Nephron (organoid): Measurements from ENCODE around the gene MBOAT1.

Experiments used
- H3K27ac Mint-ChIP-seq, 3 experiments: 2 replicates each; pipeline ENCODE4 v1.8.0; 2020; ENCODE audit warnings: mixed read lengths in 3 of 3, mild to moderate bottlenecking in 2 of 3, moderate library complexity in 1 of 3
- H3K27me3 Mint-ChIP-seq: 2 replicates; pipeline ENCODE4 v1.8.0; 2021; ENCODE audit warnings: low read depth, mild to moderate bottlenecking, moderate library complexity, mixed read lengths
- H3K36me3 Mint-ChIP-seq: 2 replicates; pipeline ENCODE4 v1.8.0; 2020; ENCODE audit warnings: low read depth, mixed read lengths
- H3K4me1 Mint-ChIP-seq: 2 replicates; pipeline ENCODE4 v1.8.0; 2020; ENCODE audit warnings: mixed read lengths
- H3K4me3 Mint-ChIP-seq, 3 experiments: 2 replicates each; pipeline ENCODE4 v1.8.0; 2020; ENCODE audit warnings: mild to moderate bottlenecking in 3 of 3, mixed read lengths in 3 of 3, moderate library complexity in 2 of 3
- H3K9me3 Mint-ChIP-seq: 2 replicates; pipeline ENCODE4 v1.8.0; 2020; ENCODE audit warnings: mixed read lengths
- CTCF ChIP-seq, 3 experiments: fragments of 200-600 bp; sonication (generic); IDR thresholded peaks; one replicate each; pipeline ENCODE4 v1.5.0; 2021; ENCODE audit warnings: antibody characterized with exemption in 3 of 3; ENCODE audit not compliant: unreplicated experiment in 3 of 3

MBOAT1 gene

DNA sequence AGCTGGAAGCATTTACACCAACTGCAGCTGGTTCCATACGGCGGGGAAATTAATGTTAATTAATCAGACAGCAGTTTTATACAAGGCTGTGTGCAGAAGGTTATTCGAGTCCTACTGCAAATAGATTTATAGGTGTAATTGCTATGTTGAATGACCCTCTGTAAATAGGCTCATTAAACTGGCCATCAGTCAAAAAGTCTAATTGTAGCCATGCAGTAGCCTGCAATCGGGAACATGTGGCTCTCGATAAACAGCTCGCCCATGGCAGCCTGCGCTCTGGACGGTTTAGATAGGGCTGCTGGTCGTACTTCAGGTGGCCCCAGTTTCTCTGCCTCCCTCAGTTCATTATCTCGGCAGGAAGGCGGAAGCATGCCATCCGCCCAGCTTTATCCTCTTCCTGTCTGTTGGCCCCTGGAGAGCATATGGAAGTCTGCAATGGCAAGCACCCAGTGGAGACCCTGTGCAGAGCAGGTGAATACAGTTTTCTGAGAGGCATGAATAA, 143.2 kb downstream of the MBOAT1 start:
- no peak overlapping the region for H3K4me3 Mint-ChIP-seq
- peaks cover 4% of the 10 kb centered on the region for H3K27me3 Mint-ChIP-seq
- peaks cover 20% of the 10 kb centered on the region for H3K9me3 Mint-ChIP-seq
- H3K36me3 Mint-ChIP-seq = peaks cover 5% of the 10 kb centered on the region
- no peaks in the 10 kb centered on the region for H3K4me1 Mint-ChIP-seq
- H3K27ac Mint-ChIP-seq = no peak overlapping the region
- no peak for TF ChIP-seq CTCF (IDR thresholded peaks at IDR 0.05; ENCODE audit: unreplicated experiment in 3 of 3)

DNA sequence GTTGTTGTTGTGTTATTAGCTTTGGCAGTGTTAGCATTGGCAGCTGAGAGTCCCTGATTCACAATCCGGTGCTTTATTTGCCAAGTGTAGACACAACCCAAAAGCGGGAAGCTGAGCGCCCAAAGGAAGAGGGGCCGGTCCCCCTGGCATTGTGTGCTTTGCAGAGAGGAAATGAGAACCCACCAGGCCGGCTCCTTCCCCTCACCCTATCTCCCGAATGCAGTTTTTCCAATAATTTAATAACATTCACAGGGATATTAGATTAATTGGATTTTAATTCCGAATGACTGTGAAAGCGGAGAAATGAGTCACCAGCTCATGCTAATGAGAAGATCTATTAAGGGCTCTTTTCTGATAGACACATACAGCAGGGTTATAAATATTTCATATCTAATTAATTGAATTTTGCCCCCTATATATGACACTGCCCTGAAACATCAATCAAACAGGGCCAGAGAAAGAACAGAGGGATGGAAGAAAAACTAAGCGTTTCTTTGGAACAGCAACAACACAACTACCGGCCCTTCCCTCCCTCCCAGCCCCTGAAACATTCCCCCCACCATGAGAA, 143.8 kb downstream of the MBOAT1 start:
- peaks cover 5% of the 10 kb centered on the region for H3K36me3 Mint-ChIP-seq
- peaks cover 20% of the 10 kb centered on the region for H3K9me3 Mint-ChIP-seq
- H3K27ac Mint-ChIP-seq = no peak overlapping the region
- H3K27me3 Mint-ChIP-seq = peaks cover 4% of the 10 kb centered on the region
- no peak overlapping the region for H3K4me3 Mint-ChIP-seq
- no peak for TF ChIP-seq CTCF (IDR thresholded peaks at IDR 0.05; ENCODE audit: unreplicated experiment in 3 of 3)
- H3K4me1 Mint-ChIP-seq = no peaks in the 10 kb centered on the region

DNA sequence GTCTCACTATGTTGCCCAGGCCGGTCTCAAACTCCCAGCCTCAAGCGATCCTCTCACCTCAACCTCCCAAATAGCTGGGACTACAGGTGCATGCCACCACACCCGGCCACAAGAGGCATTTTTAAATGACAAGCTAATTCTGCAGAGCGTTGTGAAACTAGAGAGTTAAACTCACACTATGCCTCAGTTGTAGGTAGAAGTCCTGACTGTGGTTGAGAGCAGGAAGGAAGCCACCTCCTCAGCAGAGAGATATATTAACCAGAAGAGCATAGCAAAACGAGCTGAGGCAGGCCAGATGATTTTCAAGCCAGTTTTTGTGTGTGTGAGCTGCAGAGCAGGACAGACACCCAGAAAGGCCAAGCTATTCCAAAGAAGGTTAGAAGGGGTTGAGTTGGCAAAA, 150.3 kb downstream of the MBOAT1 start:
- Mint-ChIP-seq H3K9me3 (peaks cover 4% of the 10 kb centered on the region), H3K27ac (no peak overlapping the region), H3K4me3 (no peak overlapping the region), H3K36me3 (no peaks in the 10 kb centered on the region), H3K4me1 (no peaks in the 10 kb centered on the region), H3K27me3 (peaks cover 2% of the 10 kb centered on the region)
- TF ChIP-seq CTCF (IDR thresholded peaks at IDR 0.05; ENCODE audit: unreplicated experiment in 3 of 3) = no peak

GRCh38 chr6:20060252-20060651, 152.0 kb downstream of the MBOAT1 start:
- Mint-ChIP-seq H3K36me3 (no peaks in the 10 kb centered on the region), H3K27ac (no peak overlapping the region), H3K4me3 (no peak overlapping the region), H3K9me3 (peaks cover 4% of the 10 kb centered on the region), H3K4me1 (peaks cover 4% of the 10 kb centered on the region), H3K27me3 (no peaks in the 10 kb centered on the region)
- TF ChIP-seq CTCF (IDR thresholded peaks at IDR 0.05; ENCODE audit: unreplicated experiment in 3 of 3) = no peak

DNA sequence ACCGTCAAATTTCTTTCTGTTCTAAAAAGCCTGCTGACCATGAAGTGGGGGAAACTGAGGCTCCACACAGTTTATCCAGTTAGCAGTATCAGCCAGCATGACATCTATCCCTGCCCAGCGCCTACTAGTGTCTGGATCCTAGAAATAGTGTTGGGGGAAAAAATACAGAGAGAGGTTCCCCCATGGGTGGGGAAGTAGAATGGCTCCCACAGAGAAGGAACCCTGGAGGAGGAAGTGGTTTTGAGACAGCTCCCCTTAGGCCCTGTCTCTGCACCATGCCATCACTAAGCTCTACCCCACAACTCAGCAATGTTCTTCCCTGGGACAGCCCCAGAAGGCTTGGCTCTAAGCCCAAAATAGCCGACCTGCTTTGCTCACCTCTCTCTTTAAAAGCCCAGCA, 153.4 kb downstream of the MBOAT1 start:
- no peak for TF ChIP-seq CTCF (IDR thresholded peaks at IDR 0.05; ENCODE audit: unreplicated experiment in 3 of 3)

More for the DNA sequence above, 153.4 kb downstream of the MBOAT1 start:
- peaks cover 4% of the 10 kb centered on the region for H3K4me1 Mint-ChIP-seq
- no peaks in the 10 kb centered on the region for H3K27me3 Mint-ChIP-seq
- H3K27ac Mint-ChIP-seq = no peak overlapping the region
- H3K4me3 Mint-ChIP-seq = no peak overlapping the region
- H3K9me3 Mint-ChIP-seq = peaks cover 4% of the 10 kb centered on the region
- H3K36me3 Mint-ChIP-seq = no peaks in the 10 kb centered on the region
